Measurements from ENCODE around the gene MRAS. TPM values are rescaled to one million over a fixed set of nuclear protein-coding genes. Genes with fewer than 3 reads are reported as not detected.

The MRAS gene
- polyA plus RNA-seq, 1 of the 3 experiments (the other 2 are of a cell fraction) = 25.0 TPM

GRCh38 chr3:138408751-138409570 is 60.6 kb downstream of the MRAS start:
- Histone ChIP-seq H3K79me2 (ENCODE audit: insufficient read depth) (no peaks in the 10 kb centered on the region), H3K9me2 (no peaks in the 10 kb centered on the region), H3K9me3 (no peaks in the 10 kb centered on the region), H4K20me1 (ENCODE audit: insufficient read depth) (no peaks in the 10 kb centered on the region), H3K4me1 (ENCODE audit: control insufficient read depth in 1 of 2, insufficient read depth in 2 of 2, low read depth in 1 of 2, low read length in 1 of 2) (no peaks in the 10 kb centered on the region; a peak in 1 of 4 replicates), H3K27ac (ENCODE audit: low read depth in 2 of 2, low read length in 1 of 2) (no peak overlapping the region), H3K36me3 (replicated peaks in 1 of 2; ENCODE audit: control insufficient read depth in 1 of 2, insufficient read depth in 2 of 2, low read length in 1 of 2) (peaks cover 0 to 7% of the 10 kb centered on the region in 2 experiments), H3K4me2 (no peak overlapping the region), H2AFZ (ENCODE audit: low read depth) (no peak overlapping the region), H3K27me3 (ENCODE audit: insufficient read depth) (no peaks in the 10 kb centered on the region), H3K9ac (no peak overlapping the region), H3K4me3 (ENCODE audit: low read depth in 2 of 2, low read length in 1 of 2) (no peak overlapping the region), H3F3A (replicated peaks; ENCODE audit: insufficient read depth) (peaks cover 3% of the 10 kb centered on the region)
- POLR2A ChIA-PET = no interaction called here
- CTCF ChIA-PET = interaction anchor here (0.6 to 1.7 kb wide), 6 partner anchors 9 to 514 kb away, joined by 3 to 4 read pairs (median 4); no protein-coding TSS in a partner anchor
- TF ChIP-seq REST (IDR thresholded peaks at IDR 0.05; ENCODE audit: low read depth, low read length) = no peak
- no peak for TF ChIP-seq TAF1 (IDR thresholded peaks at IDR 0.05; ENCODE audit: borderline replicate concordance, low read depth, low read length)
- no peak for TF ChIP-seq GABPA (IDR thresholded peaks at IDR 0.05; ENCODE audit: low read depth)
- no peak for TF ChIP-seq ZBTB33 (IDR thresholded peaks at IDR 0.05; ENCODE audit: borderline replicate concordance, low read depth)
- 81% methylated on average over 3 of the region's 7 CpGs for WGBS (ENCODE audit: low lambda C conversion rate)
- no peak for DNase-seq

GRCh38 chr3:138412821-138413551 is 64.6 kb downstream of the MRAS start:
- Histone ChIP-seq H3K27me3 (ENCODE audit: insufficient read depth) (no peaks in the 10 kb centered on the region), H3K9ac (no peak overlapping the region), H3K4me2 (no peak overlapping the region), H3K36me3 (replicated peaks in 1 of 2; ENCODE audit: control insufficient read depth in 1 of 2, insufficient read depth in 2 of 2, low read length in 1 of 2) (no peaks in the 10 kb centered on the region), H3F3A (replicated peaks; ENCODE audit: insufficient read depth) (peaks cover 3% of the 10 kb centered on the region), H3K4me3 (ENCODE audit: low read depth in 2 of 2, low read length in 1 of 2) (no peak overlapping the region), H3K9me2 (no peaks in the 10 kb centered on the region), H3K79me2 (ENCODE audit: insufficient read depth) (no peaks in the 10 kb centered on the region), H3K27ac (ENCODE audit: low read depth in 2 of 2, low read length in 1 of 2) (no peak overlapping the region), H2AFZ (ENCODE audit: low read depth) (peak overlapping the region; percentile 56; the same call in 1 of the 2 replicates), H4K20me1 (ENCODE audit: insufficient read depth) (no peaks in the 10 kb centered on the region), H3K4me1 (ENCODE audit: control insufficient read depth in 1 of 2, insufficient read depth in 2 of 2, low read depth in 1 of 2, low read length in 1 of 2) (no peaks in the 10 kb centered on the region; a peak in 2 of 4 replicates), H3K9me3 (no peaks in the 10 kb centered on the region)
- POLR2A ChIA-PET = no interaction called here
- CTCF ChIA-PET = interaction anchor here (0.9 to 1.4 kb wide), 2 partner anchors 361 to 503 kb away, joined by 3 to 5 read pairs; no protein-coding TSS in a partner anchor
- 66% methylated on average over 8 of the region's 9 CpGs for WGBS (ENCODE audit: low lambda C conversion rate)
- no peak for DNase-seq
- TF ChIP-seq CTCF (IDR thresholded peaks at IDR 0.05) (no peak), MXI1 (IDR thresholded peaks at IDR 0.05; ENCODE audit: low read depth, low read length) (no peak), JUND (IDR thresholded peaks at IDR 0.05) (no peak), MEF2A (IDR thresholded peaks at IDR 0.05; ENCODE audit: borderline replicate concordance, low read depth) (no peak), SIN3A (IDR thresholded peaks at IDR 0.05; ENCODE audit: borderline replicate concordance, low read depth, low read length) (no peak), FOSL2 (IDR thresholded peaks at IDR 0.05; ENCODE audit: borderline replicate concordance, low read depth) (no peak), GABPA (IDR thresholded peaks at IDR 0.05; ENCODE audit: low read depth) (no peak), USF2 (IDR thresholded peaks at IDR 0.05; ENCODE audit: borderline replicate concordance, low read depth, low read length) (no peak), TAF1 (IDR thresholded peaks at IDR 0.05; ENCODE audit: borderline replicate concordance, low read depth, low read length) (no peak), ZBTB33 (IDR thresholded peaks at IDR 0.05; ENCODE audit: borderline replicate concordance, low read depth) (no peak)

All from SK-N-SH (cell line).